Upper lobe of left lung (tissue), 6 donors: ENCODE data around the gene THSD7A. TPM values are rescaled to one million over a fixed set of nuclear protein-coding genes. Genes with fewer than 3 reads are reported as not detected.

Experiments used
- ATAC-seq, 2 donors: fragments of 200-7000 bp; cut with Tn5 transposase; one replicate each; pipeline ENCODE4 v1.9.1; 2022; ENCODE audit warnings: mild to moderate bottlenecking in 2 of 2, moderate library complexity in 2 of 2; ENCODE audit not compliant: low FRiP score in 2 of 2
- DNase-seq, 2 donors: peaks; one replicate each; pipeline ENCODE4 v3.0.0-alpha.2; 2019 to 2020
- H3K27ac ChIP-seq, 4 donors: fragments of 200-600 bp; sonication (generic); one replicate each; pipeline ENCODE4 v1.5.1; 2016 to 2019
- H3K27me3 ChIP-seq, 4 donors: fragments of 200-600 bp; sonication (generic); one replicate each; pipeline ENCODE4 v1.5.1; 2017 to 2019
- H3K36me3 ChIP-seq, 4 donors: fragments of 200-600 bp; sonication (generic); one replicate each; pipeline ENCODE4 v1.5.1; 2016 to 2019
- H3K4me1 ChIP-seq, 4 donors: fragments of 200-600 bp; sonication (generic); one replicate each; pipeline ENCODE4 v1.5.1; 2018 to 2019
- H3K4me3 ChIP-seq, 4 donors: fragments of 200-600 bp; sonication (generic); one replicate each; pipeline ENCODE4 v1.5.1; 2017 to 2019; ENCODE audit warnings: mild to moderate bottlenecking in 2 of 4, moderate library complexity in 1 of 4
- H3K9me3 ChIP-seq, 4 donors: fragments of 200-600 bp; sonication (generic); one replicate each; pipeline ENCODE4 v1.5.1; 2018 to 2019
- CTCF ChIP-seq, 6 experiments: fragments of 450-650 bp in 4 of 6; fragments of 200-600 bp in 2 of 6; sonication (generic) in 2 of 6; IDR thresholded peaks; one replicate each; pipeline ENCODE4 v1.5.1; 2016 to 2019; ENCODE audit warnings: antibody characterized with exemption in 6 of 6
- EP300 ChIP-seq, 4 donors: sonication (generic); formaldehyde crosslinking; IDR thresholded peaks; one replicate each; pipeline ENCODE4 v1.5.1; 2017; ENCODE audit warnings: antibody characterized with exemption in 4 of 4, control low read depth in 2 of 4
- POLR2A ChIP-seq, 4 donors: fragments of 450-650 bp; IDR thresholded peaks; one replicate each; pipeline ENCODE4 v1.5.1; 2016 to 2017; ENCODE audit warnings: antibody characterized with exemption in 4 of 4, mild to moderate bottlenecking in 2 of 4
- POLR2AphosphoS5 ChIP-seq, 2 donors: sonication (generic); formaldehyde crosslinking; IDR thresholded peaks; one replicate each; pipeline ENCODE4 v1.5.1; 2017; ENCODE audit warnings: antibody characterized with exemption in 2 of 2
- WGBS, 2 donors: methylation state at CpG; one replicate each; pipeline ENCODE4 v1.1.5; 2017 to 2018; 5-methylcytosine and 5-hydroxymethylcytosine counted together
- total RNA-seq, 6 donors: library from RNA; depleted of rRNA in 4 of 6; stranded (reverse); fragments of >200 nt in 4 of 6; gene quantifications; one replicate each; pipeline versions ENCODE4 v1.1.0 to v1.2.1, GENCODE V29; 2016 to 2021
- donor health status: DM: no; HTN: no; CAD: no; lungs with moderate emphysema.
- donor health status: DM: no; HTN: yes; CAD: no; lungs with severe emphysema.

THSD7A gene
- total RNA-seq, 6 donors from 2014 or later = 5.1 to 15.7 (median 7.0) TPM

- DNase-seq = no peak
- Histone ChIP-seq H3K27ac (no peak overlapping the region), H3K4me1 (no peaks in the 10 kb centered on the region), H3K27me3 (no peaks in the 10 kb centered on the region), H3K4me3 (no peak overlapping the region), H3K9me3 (no peaks in the 10 kb centered on the region), H3K36me3 (no peaks in the 10 kb centered on the region)
- no peak for ATAC-seq
- WGBS, 2 donors = 73 to 88% methylated on average over 1 of the region's 1 CpG
- TF ChIP-seq POLR2AphosphoS5 (IDR thresholded peaks at IDR 0.05) = no peak
- TF ChIP-seq CTCF (IDR thresholded peaks at IDR 0.05) = no peak
- no peak for TF ChIP-seq POLR2A (IDR thresholded peaks at IDR 0.05)
- no peak for TF ChIP-seq EP300 (IDR thresholded peaks at IDR 0.05)
Observed at GRCh38 chr7:11843113-11843765, 11.2 kb upstream of the THSD7A start.

- no peak for DNase-seq
- Histone ChIP-seq H3K9me3 (no peaks in the 10 kb centered on the region), H3K4me1 (no peaks in the 10 kb centered on the region), H3K27me3 (no peaks in the 10 kb centered on the region), H3K4me3 (no peak overlapping the region), H3K27ac (no peak overlapping the region), H3K36me3 (no peaks in the 10 kb centered on the region)
- ATAC-seq = no peak
- TF ChIP-seq EP300 (IDR thresholded peaks at IDR 0.05) = no peak
- TF ChIP-seq CTCF (IDR thresholded peaks at IDR 0.05) = no peak
- no peak for TF ChIP-seq POLR2AphosphoS5 (IDR thresholded peaks at IDR 0.05)
- TF ChIP-seq POLR2A (IDR thresholded peaks at IDR 0.05) = no peak
Observed at GRCh38 chr7:11841657-11842056, 9.7 kb upstream of the THSD7A start.

- Histone ChIP-seq H3K36me3 (no peaks in the 10 kb centered on the region), H3K27me3 (no peaks in the 10 kb centered on the region), H3K9me3 (no peaks in the 10 kb centered on the region), H3K27ac (no peak overlapping the region), H3K4me1 (peaks cover 4 to 9% (median 5%) of the 10 kb centered on the region in 4 donors), H3K4me3 (no peak overlapping the region)
- no peak for DNase-seq
- no peak for ATAC-seq
- no peak for TF ChIP-seq EP300 (IDR thresholded peaks at IDR 0.05)
- TF ChIP-seq POLR2AphosphoS5 (IDR thresholded peaks at IDR 0.05) = no peak
- no peak for TF ChIP-seq CTCF (IDR thresholded peaks at IDR 0.05)
- no peak for TF ChIP-seq POLR2A (IDR thresholded peaks at IDR 0.05)
Observed at GRCh38 chr7:11835260-11835659, 3.3 kb upstream of the THSD7A start.

GRCh38 chr7:11833431-11833830 lies 1.4 kb upstream of the THSD7A start:
- Histone ChIP-seq H3K9me3 (no peaks in the 10 kb centered on the region), H3K36me3 (no peaks in the 10 kb centered on the region), H3K4me1 (peaks cover 4 to 9% (median 5%) of the 10 kb centered on the region in 4 donors), H3K27ac (no peak overlapping the region), H3K27me3 (no peaks in the 10 kb centered on the region), H3K4me3 (no peak overlapping the region)
- no peak for TF ChIP-seq EP300 (IDR thresholded peaks at IDR 0.05)
- no peak for TF ChIP-seq POLR2A (IDR thresholded peaks at IDR 0.05)
- no peak for TF ChIP-seq POLR2AphosphoS5 (IDR thresholded peaks at IDR 0.05)
- no peak for TF ChIP-seq CTCF (IDR thresholded peaks at IDR 0.05)
- ATAC-seq = no peak
- WGBS, 2 donors = 37 to 48% methylated on average over 6 of the region's 6 CpGs
- DNase-seq = no peak

- WGBS, 2 donors = 2% methylated on average over 8 of the region's 8 CpGs
- TF ChIP-seq POLR2A (IDR thresholded peaks at IDR 0.05) = no peak
- TF ChIP-seq POLR2AphosphoS5 (IDR thresholded peaks at IDR 0.05) = no peak
- Histone ChIP-seq H3K36me3 (no peaks in the 10 kb centered on the region), H3K9me3 (no peaks in the 10 kb centered on the region), H3K27me3 (no peaks in the 10 kb centered on the region), H3K27ac (peak overlapping the region; percentile 34 to 74 (median 72)), H3K4me3 (peak overlapping the region; percentile 20 to 64 (median 54)), H3K4me1 (peaks cover 4 to 9% (median 5%) of the 10 kb centered on the region in 4 donors)
- ATAC-seq = peak in 1 of 2 donors; percentile 56
- DNase-seq = no peak
Observed at GRCh38 chr7:11831156-11831735, 752 bp downstream of the THSD7A start.
